AG04450 (cell line): ENCODE measurements around the gene KRTAP10-8. TPM values are rescaled to one million over a fixed set of nuclear protein-coding genes. Genes with fewer than 3 reads are reported as not detected.

ENCODE experiments used
- CTCF ChIA-PET: fragments of 300-600, 350-600 bp; formaldehyde crosslinking; extraction: SDS; loops from one replicate; lab custom pipeline; 2022; ENCODE audit warnings: antibody characterized with exemption, inconsistent platforms; lab: Charles Lee
- POLR2A ChIA-PET: fragments of 350-600 bp; formaldehyde crosslinking; extraction: SDS; loops from one replicate; lab custom pipeline; 2021; ENCODE audit warnings: antibody characterized with exemption, inconsistent platforms; lab: Yijun Ruan, JAX
- DNase-seq: peaks from one replicate; pipeline ENCODE4 v3.0.0-alpha.2; 2011; ENCODE audit warnings: low read depth, low spot score
- H3K27ac ChIP-seq: one replicate; pipeline ENCODE4 v1.5.1; 2012; ENCODE audit warnings: low read depth, low read length, control low read depth
- H3K27me3 ChIP-seq: one replicate; pipeline ENCODE4 v1.6.0; 2012; ENCODE audit warnings: low read length; ENCODE audit not compliant: control insufficient read depth, insufficient read depth
- H3K4me3 ChIP-seq: 2 replicates; pipeline ENCODE4 v1.5.1; 2011; ENCODE audit warnings: mild to moderate bottlenecking, low read depth, low read length, control low read depth
- H3K9me3 ChIP-seq: 2 replicates; pipeline ENCODE4 v1.5.1; 2012; ENCODE audit warnings: low read length; ENCODE audit not compliant: control insufficient read depth, insufficient read depth
- CTCF ChIP-seq: IDR thresholded peaks from 2 replicates; pipeline ENCODE4 v1.5.1; 2011; ENCODE audit warnings: low read depth, low read length, control low read depth, inconsistent platforms
- polyA plus RNA-seq: library from polyadenylated mRNA; depleted of rRNA; stranded (reverse); fragments of >200 nt; gene quantifications from 2 replicates; pipeline ENCODE4 v1.2.3, GENCODE V29; 2011

Gene KRTAP10-8
- polyA plus RNA-seq, 1 experiment, result not detected

DNA sequence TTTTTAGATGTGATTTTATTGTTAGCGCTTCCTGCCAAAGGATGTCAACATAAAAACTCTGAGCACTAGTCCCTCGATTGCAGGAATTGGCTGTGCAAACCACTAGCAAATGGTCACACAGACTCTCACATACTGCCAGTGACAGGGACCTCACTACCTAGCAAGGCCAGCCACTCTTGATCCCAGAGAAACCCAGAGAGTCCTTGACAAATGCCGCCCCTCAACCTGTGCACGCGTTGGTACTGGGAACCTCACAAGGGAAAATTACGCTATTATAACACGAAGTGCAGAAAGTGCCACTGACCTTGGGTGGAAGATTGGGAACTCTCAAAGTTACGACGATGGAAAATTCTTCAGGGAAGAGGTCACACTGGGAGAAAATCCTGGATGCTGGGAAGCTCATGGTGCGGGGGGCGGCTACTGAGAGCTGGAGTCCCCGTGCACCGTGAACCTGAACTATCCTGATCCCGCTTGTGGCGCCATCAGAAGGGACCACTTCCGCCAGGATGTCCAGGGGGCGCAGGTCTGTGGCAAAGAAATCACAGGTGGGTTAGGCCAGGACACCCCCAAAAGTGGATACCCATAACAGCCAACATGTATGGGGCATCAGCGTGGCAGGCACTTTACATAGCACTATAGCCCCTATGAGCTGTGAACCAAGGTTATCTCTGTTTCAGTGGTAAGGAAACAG is 44.3 kb upstream of the KRTAP10-8 start:
- H3K4me3 ChIP-seq, result no peak overlapping the region
- H3K27me3 ChIP-seq, result no peaks in the 10 kb centered on the region
- no peak for DNase-seq
- POLR2A ChIA-PET, result no interaction called here
- H3K27ac ChIP-seq, result no peak overlapping the region
- H3K9me3 ChIP-seq, result peaks cover 18% of the 10 kb centered on the region
- CTCF ChIA-PET, result no interaction called here
- TF ChIP-seq CTCF, result no peak

DNA sequence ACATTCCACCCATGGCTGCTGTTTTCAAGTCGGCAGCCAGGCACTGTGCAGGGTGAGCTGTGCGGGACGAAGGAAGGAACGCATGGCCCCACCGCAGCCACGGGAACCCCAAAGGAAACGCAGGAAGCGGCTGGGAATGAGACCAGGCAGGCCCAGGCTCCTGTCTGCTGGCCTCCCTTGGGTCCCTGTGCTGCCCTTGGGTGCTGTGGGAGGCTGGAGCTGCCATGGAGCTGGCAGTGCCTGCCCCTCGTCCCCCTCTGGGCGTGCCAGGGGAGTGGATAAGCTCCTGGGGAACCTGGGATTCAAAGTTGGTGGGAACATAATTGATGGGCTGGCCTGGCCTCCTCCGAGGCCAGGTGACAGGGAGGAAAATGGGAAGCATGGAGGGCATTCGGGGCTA is 43.6 kb upstream of the KRTAP10-8 start:
- CTCF ChIA-PET, result no interaction called here
- POLR2A ChIA-PET, result no interaction called here
- TF ChIP-seq CTCF, result no peak
- H3K27ac ChIP-seq, result no peak overlapping the region
- no peak overlapping the region for H3K4me3 ChIP-seq
- H3K27me3 ChIP-seq, result no peaks in the 10 kb centered on the region
- H3K9me3 ChIP-seq, result peaks cover 18% of the 10 kb centered on the region
- no peak for DNase-seq

- no peak for TF ChIP-seq CTCF
- no peaks in the 10 kb centered on the region for H3K27me3 ChIP-seq
- POLR2A ChIA-PET, result no interaction called here
- CTCF ChIA-PET, result no interaction called here
- DNase-seq, result no peak
- no peak overlapping the region for H3K27ac ChIP-seq
- H3K9me3 ChIP-seq, result peaks cover 18% of the 10 kb centered on the region
- H3K4me3 ChIP-seq, result no peak overlapping the region
Measured at GRCh38 chr21:44568667-44569556, 43.0 kb upstream of the KRTAP10-8 start.

- no peak for TF ChIP-seq CTCF
- Histone ChIP-seq H3K27me3 (no peaks in the 10 kb centered on the region), H3K9me3 (peaks cover 18% of the 10 kb centered on the region), H3K4me3 (no peak overlapping the region), H3K27ac (no peak overlapping the region)
- POLR2A ChIA-PET, result no interaction called here
- CTCF ChIA-PET, result no interaction called here
- no peak for DNase-seq
Measured at GRCh38 chr21:44569861-44570517, 41.9 kb upstream of the KRTAP10-8 start.
